ENCODE results near the gene FOLR1.

Gene FOLR1

GRCh38 chr11:72224564-72225410 lies 32.8 kb downstream of the FOLR1 start, which contains the start of gene INPPL1:
INPPL1 (plus strand) TSS chr11:72224767; CDS start chr11:72224985, 218 bp downstream.
- peak; percentile 38 for DNase-seq

DNA sequence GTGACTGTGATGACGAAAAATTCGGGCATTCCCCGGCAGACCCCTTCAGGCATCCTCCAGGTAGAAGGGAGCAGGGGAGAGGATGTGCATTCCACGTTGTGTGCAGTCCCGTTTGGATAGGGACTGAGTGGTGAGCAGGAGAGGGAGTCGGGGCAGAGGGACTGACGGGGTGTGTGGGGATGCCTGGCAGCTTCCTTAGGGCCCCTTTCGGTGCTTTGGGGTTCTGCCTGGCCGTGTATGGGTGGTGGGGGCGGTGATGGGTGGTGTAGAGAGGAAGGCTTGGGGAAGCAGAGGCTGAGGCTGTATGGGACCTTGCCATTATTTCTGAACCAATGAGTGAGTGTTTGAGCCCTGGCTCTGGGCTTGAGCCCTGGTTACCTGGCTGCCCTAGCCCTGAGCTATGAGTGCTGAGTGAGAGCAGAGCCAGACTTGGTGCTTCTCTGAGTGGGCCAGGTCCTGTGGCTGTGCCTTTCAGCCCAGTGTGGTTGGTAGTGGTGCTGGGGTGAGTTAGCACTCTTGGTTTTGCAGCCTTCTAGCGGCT lies 33.5 kb downstream of the FOLR1 start:
- DNase-seq, result no peak

- DNase-seq, result no peak
Measured at GRCh38 chr11:72226701-72227100, 34.8 kb downstream of the FOLR1 start.

- no peak for DNase-seq
Measured at GRCh38 chr11:72227316-72228228, 35.6 kb downstream of the FOLR1 start.

DNA sequence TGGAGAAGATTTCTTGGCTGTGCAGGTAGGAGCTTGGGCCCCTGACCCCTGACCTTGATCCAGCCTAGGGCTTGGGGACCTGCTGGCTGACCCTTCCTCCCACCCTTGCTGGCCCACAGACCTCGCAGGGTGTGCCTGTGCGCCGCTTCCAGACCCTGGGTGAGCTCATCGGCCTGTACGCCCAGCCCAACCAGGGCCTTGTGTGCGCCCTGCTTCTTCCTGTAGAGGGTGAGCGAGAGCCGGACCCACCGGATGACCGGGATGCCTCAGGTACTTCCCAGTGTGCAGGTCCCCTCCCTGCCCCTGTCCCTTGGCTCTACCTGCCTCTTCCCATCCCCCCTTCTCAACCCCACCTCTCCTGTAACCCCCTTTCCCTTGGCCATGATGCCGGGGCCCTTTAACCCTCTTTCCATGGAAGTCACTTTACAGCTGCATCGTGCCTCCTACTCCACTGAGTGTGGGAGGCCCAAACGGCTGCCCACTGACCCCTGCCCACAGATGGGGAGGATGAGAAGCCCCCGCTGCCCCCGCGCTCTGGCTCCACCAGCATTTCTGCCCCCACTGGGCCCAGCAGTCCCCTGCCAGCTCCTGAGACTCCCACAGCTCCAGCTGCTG lies 36.4 kb downstream of the FOLR1 start:
- no peak for DNase-seq

DNA sequence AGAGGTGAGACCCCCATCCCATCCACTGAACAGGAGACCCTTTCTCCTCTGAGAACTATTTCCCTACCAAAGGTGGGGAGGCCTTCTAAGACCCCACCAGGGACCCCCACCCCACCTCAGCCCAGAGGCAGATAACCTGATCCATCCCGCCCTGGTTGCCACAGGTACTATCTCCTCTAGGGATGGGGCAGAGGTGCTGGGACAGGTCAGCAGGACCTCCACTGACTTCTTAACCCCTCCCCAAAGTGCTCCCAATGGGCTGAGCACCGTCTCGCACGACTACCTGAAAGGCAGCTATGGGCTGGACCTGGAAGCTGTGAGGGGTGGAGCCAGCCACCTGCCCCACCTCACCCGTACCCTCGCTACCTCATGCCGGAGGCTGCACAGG lies 36.9 kb downstream of the FOLR1 start:
- DNase-seq, result no peak

GRCh38 chr11:72229336-72229924 lies 37.5 kb downstream of the FOLR1 start:
- DNase-seq, result no peak

DNA sequence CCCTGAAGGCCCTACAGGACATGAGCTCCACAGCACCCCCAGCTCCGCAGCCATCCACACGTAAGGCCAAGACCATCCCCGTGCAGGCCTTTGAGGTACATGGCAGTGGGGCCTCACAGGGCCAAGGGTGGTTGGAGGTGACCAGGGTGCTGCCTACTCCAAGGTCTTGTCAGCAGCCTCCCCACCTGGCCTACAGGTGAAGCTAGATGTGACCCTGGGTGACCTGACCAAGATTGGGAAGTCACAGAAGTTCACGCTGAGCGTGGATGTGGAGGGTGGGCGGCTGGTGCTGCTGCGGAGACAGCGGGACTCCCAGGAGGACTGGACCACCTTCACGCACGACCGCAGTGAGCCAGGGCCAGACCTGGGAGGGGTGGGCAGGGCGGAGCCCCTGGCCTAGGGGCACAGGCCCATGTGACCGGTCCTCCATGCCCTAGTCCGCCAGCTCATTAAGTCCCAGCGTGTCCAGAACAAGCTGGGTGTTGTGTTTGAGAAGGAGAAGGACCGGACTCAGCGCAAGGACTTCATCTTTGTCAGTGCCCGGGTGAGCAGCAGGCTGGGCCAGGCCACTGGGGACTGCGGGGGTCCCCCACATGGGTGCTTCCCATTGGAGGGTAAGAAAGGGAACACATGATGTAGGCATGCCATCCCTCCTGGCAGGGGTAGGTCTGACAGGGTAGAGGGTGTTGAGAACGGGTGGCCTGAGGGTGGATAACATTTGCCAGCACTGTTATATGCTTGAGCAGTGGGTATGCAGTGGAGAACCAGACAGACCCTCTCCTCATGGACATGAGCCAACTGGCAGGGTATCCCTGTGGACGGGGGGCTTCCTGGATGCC lies 38.2 kb downstream of the FOLR1 start:
- no peak for DNase-seq

- DNase-seq, result no peak
Measured at GRCh38 chr11:72230764-72231365, 38.9 kb downstream of the FOLR1 start.

DNA sequence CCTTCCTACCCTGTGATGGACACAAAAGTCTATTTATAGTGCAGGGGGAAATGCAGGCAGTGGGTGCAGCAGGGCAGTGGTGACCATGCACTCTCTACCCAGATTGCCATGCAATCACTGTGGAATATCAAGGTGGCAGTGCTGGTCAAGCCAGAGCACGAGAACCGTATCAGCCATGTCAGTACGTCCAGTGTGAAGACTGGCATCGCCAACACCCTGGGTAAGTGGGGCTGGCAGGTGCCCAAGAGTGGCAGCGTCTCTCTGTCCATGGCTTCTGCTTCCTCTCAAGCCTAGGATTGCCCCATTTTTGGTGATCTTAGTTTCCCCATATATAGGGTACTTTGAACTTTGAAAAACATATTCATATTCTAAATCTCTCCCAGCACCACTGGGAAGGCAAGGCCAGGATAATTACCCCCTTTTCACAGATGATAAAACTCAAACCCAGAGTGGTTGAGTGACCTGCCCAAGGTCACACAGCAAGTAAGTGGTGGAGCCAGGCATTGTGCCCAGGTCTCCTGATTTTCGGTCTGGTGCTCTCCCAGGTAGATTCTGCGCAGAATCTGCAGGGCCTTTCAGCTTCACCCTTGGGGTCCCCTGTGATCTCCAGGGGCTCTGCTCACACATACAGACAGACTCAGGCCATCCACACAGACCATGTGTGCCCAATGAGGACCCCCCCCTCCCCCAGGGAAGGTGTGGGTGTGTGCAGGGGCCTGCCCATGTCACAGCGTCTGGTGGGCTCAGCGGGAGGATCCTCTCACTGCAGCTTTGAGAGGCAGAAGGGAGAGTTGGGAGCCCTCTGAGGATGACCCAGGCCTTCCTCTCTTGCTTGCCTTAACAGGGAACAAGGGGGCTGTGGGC lies 39.7 kb downstream of the FOLR1 start:
- no peak for DNase-seq

- DNase-seq, result no peak
Measured at GRCh38 chr11:72232260-72233055, 40.5 kb downstream of the FOLR1 start.

DNA sequence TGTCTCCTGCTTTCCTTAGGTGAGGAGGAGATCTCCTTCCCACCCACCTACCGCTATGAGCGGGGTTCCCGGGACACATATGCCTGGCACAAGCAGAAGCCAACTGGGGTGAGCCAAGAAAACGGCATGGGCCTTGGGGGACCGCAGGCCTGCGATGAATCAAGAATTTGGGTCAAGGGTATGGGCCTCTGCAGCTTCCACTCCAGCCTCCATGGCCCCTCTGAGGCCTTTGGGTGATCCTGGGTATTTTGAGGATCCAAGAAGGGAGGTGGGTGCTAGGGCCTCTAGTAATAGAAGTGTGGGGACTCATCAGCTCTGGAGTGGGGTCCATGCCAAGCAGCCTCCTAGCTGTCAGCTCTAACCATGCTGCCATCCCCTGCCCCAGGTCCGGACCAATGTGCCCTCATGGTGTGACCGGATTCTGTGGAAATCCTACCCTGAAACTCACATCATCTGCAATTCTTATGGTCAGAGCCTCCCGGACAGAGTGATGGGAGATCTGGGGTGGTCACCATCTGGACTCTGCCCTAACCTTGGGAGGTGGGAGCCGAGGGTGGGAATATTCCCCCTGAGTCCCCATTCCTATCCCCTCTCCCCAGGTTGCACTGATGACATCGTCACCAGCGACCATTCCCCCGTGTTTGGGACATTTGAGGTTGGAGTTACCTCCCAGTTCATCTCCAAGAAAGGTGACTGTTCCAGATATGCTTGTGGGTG lies 41.3 kb downstream of the FOLR1 start:
- no peak for DNase-seq

DNA sequence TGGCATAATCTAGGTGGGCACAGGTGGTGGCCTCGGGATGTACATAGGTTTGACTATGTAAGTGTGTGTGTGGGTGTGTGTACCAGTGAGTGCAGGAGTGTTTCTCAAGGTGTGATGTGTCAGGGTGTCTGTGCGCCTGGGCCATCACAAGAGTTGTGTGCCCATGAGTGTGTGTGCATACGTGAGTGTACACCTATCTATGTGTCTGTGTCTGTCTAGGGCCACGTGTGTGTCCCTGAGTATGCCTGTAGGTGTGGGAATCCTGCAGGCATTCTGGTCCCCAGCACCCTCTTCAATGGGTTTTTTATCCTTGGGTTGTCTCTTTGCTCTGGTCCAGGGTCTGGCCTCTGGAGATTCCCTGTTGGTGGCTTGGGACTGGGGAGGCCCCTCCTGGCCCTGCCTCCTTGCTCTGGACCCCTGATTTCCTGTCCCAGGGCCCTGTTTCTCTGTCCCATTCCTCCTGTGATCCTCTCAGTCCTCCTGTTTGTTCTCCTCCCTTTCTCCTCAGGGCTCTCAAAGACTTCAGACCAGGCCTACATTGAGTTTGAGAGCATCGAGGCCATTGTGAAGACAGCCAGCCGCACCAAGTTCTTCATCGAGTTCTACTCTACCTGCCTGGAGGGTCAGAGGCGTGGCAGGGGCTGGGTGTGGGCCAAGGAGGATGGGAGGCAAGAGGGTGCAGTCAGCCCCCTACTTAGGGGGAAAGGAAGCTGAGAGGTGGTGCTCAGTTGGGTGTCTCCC lies 42.0 kb downstream of the FOLR1 start:
- DNase-seq, result no peak

DNA sequence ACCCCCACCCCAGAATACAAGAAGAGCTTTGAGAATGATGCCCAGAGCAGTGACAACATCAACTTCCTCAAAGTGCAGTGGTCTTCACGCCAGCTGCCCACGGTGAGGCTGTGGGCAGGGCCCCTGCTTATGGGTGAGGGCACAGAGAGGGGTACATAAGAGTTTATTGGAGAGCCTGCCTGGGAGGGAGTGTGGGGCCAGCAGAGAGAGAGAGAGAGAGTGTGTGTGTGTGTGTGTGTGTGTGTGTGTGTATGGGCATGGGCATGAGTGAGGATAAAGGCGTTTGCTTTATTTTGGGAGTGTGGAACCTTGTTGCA lies 42.5 kb downstream of the FOLR1 start:
- no peak for DNase-seq

- DNase-seq, result no peak
Measured at GRCh38 chr11:72234920-72235319, 43.0 kb downstream of the FOLR1 start.

- DNase-seq, result no peak
Measured at GRCh38 chr11:72235351-72236057, 43.6 kb downstream of the FOLR1 start.

DNA sequence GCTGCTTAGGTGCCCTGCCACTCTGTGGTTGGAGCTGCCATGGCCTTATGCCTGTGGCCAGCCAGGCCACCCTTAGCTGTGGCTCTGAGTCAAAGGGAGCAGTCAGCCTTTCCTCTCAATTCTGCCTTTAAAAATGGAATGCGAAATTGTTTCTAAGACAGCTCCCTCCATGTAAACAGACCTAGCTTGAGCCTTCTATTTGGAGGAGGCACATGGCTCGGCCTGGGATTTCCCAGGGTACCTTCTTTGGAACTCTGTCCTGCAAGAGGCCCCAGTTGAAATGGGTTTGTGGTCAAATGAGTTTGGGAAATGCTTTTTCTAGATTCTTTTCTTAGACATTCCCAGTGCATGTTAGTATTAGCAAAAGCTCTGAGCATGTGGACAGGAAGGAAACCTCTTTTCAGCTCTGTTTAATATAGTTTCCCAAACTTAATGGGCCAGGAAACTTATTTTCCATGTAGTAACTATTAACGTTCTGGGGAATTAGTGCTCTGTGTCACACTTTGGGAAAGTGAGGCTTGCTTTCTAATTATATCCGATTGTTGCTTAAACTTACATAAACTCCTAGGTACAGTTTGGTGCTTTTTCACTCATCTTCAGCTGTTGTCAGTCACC lies 44.2 kb downstream of the FOLR1 start:
- no peak for DNase-seq
